Activated naive CD8-positive, alpha-beta T cell treated with anti-CD3 and anti-CD28 coated beads, Interleukin-2, amount 50 U/mL, for 24 hours (primary cell): Measurements from ENCODE around the gene EFHC1.
A peak's percentile ranks its signal among the peaks of the same experiment; 100 is the strongest.

ENCODE experiments used
- ATAC-seq: fragments of 150-1000 bp; cut with Tn5 transposase; one replicate; pipeline ENCODE4 v1.10.0; 2021
- DNase-seq: peaks from one replicate; pipeline ENCODE4 v3.0.0; 2021
- H3K27ac Mint-ChIP-seq: one replicate; pipeline ENCODE4 v1.8.0; 2021; ENCODE audit warnings: mild to moderate bottlenecking, mixed read lengths
- H3K27me3 Mint-ChIP-seq: one replicate; pipeline ENCODE4 v1.8.0; 2021; ENCODE audit warnings: mixed read lengths
- H3K36me3 Mint-ChIP-seq: one replicate; pipeline ENCODE4 v1.8.0; 2021; ENCODE audit warnings: low read depth, mixed read lengths
- H3K4me1 Mint-ChIP-seq: one replicate; pipeline ENCODE4 v1.8.0; 2021; ENCODE audit warnings: mixed read lengths
- H3K4me3 Mint-ChIP-seq: one replicate; pipeline ENCODE4 v1.8.0; 2021; ENCODE audit warnings: mild to moderate bottlenecking, moderate library complexity, mixed read lengths
- H3K9me3 Mint-ChIP-seq: one replicate; pipeline ENCODE4 v1.8.0; 2021; ENCODE audit warnings: mixed read lengths

Gene EFHC1

DNA sequence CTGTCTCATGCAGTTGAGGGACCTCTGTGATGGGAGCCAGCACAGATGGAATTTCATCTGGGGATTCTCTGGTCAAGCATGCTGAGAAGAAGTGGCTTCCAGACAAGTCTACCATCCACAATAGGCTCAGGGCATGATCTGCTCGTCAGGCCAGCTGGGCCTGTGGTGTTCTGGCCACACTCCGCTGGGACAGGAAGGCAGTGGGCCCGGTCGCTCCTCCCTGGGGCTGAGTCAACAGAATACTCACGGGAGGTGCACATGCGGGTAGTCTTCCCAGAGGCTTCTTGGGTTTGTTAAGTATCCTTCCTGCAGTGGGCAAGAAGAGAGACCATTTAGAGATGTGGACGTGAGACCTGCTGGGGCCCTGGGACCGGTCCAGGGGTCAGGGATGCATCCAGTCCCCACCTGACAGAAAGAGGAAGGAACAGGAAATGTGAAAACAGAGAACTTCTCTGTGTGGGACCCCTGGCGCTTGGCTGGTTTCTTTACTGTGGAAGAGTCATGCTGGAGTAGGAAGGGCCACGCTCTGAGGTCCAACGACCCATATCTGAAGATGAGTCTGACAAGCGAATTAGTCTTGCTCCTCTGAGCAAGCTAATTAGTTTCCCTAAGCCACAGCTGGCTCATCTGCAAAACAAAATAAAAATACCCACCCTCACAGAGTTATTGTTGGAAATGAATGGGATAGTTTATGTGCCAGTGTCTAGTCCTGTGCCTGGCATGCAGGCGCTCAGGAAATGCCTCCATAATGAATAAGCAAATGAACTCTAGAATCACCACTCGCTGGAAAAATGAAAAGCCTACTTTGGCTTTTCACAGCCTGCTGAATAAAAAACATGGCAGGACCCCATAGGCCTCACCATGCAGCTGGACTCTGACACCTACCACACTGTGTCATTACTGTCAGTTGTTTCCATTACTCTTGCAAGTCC lies 89.4 kb downstream of the EFHC1 start:
- Mint-ChIP-seq H3K36me3 (peaks cover 8% of the 10 kb centered on the region), H3K27ac (peak overlapping the region; percentile 17), H3K4me1 (peaks cover 3% of the 10 kb centered on the region), H3K4me3 (no peak overlapping the region), H3K27me3 (no peaks in the 10 kb centered on the region), H3K9me3 (no peaks in the 10 kb centered on the region)
- ATAC-seq = no peak
- DNase-seq = no peak

DNA sequence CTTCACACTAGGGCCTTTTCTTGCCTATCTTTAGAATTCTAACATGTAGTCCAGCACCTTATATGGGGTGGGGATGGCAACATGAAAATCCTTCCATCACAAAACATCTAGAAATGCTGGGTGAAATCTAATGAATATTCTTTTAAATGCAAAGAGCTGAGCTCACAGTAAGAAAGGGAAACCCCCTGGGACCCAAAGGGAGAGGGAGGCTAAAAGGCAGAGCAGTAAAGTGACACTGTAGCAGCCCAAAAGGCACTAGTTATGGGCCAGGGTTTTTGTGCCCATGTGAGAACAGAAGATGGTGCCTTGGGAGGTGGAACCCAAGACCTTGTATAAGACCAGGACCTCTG lies 90.0 kb downstream of the EFHC1 start:
- peak overlapping the region; percentile 17 for H3K27ac Mint-ChIP-seq
- DNase-seq = no peak
- no peaks in the 10 kb centered on the region for H3K9me3 Mint-ChIP-seq
- no peak for ATAC-seq
- no peaks in the 10 kb centered on the region for H3K27me3 Mint-ChIP-seq
- no peak overlapping the region for H3K4me3 Mint-ChIP-seq
- peaks cover 10% of the 10 kb centered on the region for H3K36me3 Mint-ChIP-seq
- peaks cover 5% of the 10 kb centered on the region for H3K4me1 Mint-ChIP-seq

DNA sequence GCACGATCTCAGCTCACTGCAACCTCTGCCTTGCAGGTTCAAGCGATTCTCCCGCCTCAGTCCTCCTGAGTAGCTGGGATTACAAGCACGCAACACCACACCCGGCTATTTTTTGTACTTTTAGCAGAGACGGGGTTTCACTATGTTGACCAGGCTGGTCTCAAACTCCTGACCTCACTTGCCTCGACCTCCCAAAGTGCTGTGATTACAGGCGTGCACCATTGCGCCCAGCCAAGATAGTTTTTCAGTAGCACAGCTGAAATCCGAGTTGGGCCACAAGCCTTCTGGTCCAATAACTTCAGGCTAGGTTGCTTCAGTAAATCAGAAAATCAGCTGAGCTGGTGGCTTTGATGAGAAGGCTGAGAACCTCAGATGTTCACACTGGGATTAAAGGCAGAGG lies 91.0 kb downstream of the EFHC1 start:
- Mint-ChIP-seq H3K27ac (no peak overlapping the region), H3K4me1 (peaks cover 5% of the 10 kb centered on the region), H3K36me3 (peaks cover 10% of the 10 kb centered on the region), H3K9me3 (no peaks in the 10 kb centered on the region), H3K4me3 (no peak overlapping the region), H3K27me3 (no peaks in the 10 kb centered on the region)
- ATAC-seq (no peak), DNase-seq (no peak)

DNA sequence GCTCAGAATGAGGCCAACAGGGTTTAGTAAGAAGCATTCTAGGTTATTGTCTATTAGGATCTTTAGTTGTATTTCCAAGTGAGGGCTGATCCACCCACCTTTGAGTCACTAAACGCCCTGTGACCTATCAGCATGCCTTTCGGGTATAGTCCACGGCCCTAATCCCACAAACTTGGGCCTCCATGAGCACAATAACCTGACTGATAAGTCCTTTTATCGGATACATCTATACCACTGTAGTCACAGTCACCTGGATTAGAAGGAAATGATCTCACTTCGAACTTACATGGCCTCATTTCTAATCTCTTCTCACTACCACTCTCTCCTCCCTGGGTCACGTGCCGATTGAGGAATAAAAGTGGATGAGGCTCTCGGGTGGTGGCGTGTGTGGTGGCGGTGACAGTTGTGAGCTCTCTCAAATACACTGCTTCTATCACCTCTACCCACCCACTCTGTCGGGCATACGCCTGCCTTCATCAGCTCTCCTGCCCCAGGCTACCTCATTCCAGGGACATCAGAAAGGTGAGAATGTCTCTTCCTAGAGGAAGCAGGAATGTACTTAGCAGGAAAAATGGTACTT lies 91.5 kb downstream of the EFHC1 start:
- Mint-ChIP-seq H3K4me3 (no peak overlapping the region), H3K9me3 (no peaks in the 10 kb centered on the region), H3K27me3 (no peaks in the 10 kb centered on the region), H3K36me3 (peaks cover 10% of the 10 kb centered on the region), H3K4me1 (peaks cover 5% of the 10 kb centered on the region), H3K27ac (no peak overlapping the region)
- no peak for DNase-seq
- ATAC-seq = no peak

DNA sequence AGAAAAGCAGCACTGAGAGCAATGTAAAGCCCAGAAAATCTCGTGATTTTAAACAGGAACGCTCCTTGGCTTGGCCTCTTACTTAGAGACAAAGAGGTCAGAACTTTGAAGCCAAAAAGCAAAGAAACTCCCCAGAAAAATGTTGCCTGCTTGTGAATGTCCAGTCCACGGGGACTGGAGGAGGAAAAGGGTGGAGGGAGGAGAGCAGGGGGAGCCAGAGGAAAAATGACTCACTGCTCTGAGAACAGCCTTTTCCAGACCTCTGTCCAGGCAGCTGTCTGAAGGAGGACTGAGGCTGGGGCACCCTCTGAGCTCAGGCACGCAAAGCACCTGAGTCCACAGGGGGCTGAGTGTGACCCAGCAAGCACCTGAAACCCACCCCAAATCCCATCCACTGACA lies 92.1 kb downstream of the EFHC1 start:
- no peak for DNase-seq
- H3K27me3 Mint-ChIP-seq = no peaks in the 10 kb centered on the region

DNA sequence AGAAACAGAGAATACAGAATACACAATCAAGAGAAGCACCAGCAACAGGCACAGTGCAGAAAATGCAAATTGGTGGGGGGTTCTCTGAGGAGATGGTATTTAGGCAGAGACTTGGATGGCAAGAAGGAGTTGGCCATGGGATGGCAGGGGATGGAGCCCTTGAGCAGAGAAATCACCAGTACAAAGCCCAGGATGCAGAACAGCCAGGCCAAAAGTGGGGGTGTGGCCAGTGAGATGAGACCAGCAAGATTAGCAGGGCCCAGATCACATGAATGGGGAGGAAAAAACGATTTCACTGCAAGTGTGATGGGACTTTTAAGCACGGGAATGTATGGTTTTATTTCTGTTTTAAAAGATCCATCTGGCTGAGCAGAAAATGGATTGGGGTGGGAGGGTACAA lies 93.3 kb downstream of the EFHC1 start:
- no peak for ATAC-seq

More for the DNA sequence above, 92.1 kb downstream of the EFHC1 start:
- ATAC-seq = no peak
- Mint-ChIP-seq H3K27ac (no peak overlapping the region), H3K4me1 (peaks cover 5% of the 10 kb centered on the region), H3K4me3 (no peak overlapping the region), H3K36me3 (peaks cover 10% of the 10 kb centered on the region), H3K9me3 (no peaks in the 10 kb centered on the region)

DNA sequence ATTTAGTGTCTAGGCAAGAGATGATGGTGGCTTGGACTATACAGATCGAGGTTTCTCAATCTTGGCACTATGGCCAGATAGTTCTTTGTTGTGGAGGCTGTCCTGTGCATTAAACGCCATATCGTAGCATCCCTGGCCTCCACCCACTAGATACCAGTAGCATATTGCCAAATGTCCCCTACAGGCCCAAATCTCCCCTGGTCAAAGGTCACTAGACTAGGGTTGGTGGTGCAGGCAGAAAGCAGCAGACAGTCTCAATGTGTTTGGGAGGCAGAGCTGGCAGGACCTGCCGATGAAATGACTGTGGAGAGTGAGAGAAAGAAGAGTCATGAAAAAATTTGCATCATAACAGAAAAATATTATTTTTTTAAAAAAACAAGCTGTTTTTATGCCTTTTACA lies 93.8 kb downstream of the EFHC1 start:
- no peak overlapping the region for H3K4me3 Mint-ChIP-seq
- ATAC-seq = no peak
- no peaks in the 10 kb centered on the region for H3K9me3 Mint-ChIP-seq
- H3K36me3 Mint-ChIP-seq = peaks cover 4% of the 10 kb centered on the region
- H3K27me3 Mint-ChIP-seq = no peaks in the 10 kb centered on the region
- H3K27ac Mint-ChIP-seq = no peak overlapping the region
- peaks cover 12% of the 10 kb centered on the region for H3K4me1 Mint-ChIP-seq
- DNase-seq = no peak

More for the DNA sequence above, 93.3 kb downstream of the EFHC1 start:
- peaks cover 5% of the 10 kb centered on the region for H3K36me3 Mint-ChIP-seq
- no peaks in the 10 kb centered on the region for H3K9me3 Mint-ChIP-seq
- no peak for DNase-seq
- H3K4me3 Mint-ChIP-seq = no peak overlapping the region
- peaks cover 12% of the 10 kb centered on the region for H3K4me1 Mint-ChIP-seq
- no peaks in the 10 kb centered on the region for H3K27me3 Mint-ChIP-seq
- H3K27ac Mint-ChIP-seq = no peak overlapping the region

DNA sequence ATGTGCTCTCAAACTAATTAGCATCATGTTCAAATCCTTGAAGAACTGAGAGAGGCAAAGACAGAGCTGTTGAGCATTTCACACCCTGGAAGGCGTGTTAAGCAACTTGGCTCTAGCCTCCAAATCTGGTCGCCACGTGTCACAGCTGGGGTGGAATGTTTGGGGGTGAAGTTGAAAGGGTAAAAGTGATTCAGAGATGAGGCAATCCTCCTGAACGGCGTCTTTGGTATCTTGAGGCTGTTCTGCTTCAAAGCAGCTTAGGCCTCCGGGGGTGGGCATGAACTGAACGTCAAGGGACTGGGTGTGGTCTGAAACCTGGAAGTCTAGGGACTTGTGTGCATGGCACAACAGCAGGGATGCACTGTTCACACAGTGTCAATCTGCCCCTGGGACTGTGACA lies 94.4 kb downstream of the EFHC1 start:
- Mint-ChIP-seq H3K9me3 (no peaks in the 10 kb centered on the region), H3K36me3 (peaks cover 4% of the 10 kb centered on the region), H3K4me3 (no peak overlapping the region), H3K27me3 (no peaks in the 10 kb centered on the region), H3K27ac (no peak overlapping the region), H3K4me1 (peaks cover 12% of the 10 kb centered on the region)
- peak; percentile 74 for ATAC-seq
- DNase-seq = peak; percentile 16

DNA sequence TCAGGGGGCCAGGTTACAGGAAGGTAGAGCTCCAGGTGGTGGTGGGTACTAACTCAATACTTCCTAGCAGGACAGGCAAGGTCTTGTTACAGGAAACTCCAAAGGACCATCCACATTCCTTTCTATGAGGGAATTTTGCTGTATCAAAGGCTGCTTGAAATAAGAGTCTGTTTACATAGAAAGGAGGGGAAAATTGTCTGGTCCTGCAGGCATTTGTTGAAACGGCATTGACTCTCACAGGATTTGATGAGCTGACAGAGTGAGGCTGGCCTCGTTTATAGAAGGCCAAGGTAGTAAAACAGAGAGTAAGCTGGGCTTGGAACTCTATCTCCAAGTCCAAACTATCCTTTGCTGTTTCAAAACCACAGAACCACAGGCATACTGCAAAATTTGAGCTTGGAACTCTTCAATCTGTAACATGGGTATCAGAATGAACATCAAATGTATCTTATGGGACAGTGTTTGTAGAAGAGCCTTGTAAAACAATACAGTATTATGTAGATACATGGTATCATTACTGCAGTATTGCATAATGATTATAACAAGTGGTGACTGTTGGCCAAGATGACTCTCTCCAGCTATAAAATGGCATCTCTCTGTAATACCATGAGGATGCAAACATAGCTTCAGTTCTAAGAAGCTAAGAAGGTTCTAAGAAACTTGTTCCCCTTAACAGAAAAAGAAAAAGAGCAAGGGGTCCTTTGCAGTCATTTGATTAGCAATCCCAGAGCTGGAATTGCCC lies 95.2 kb downstream of the EFHC1 start:
- H3K4me1 Mint-ChIP-seq = peaks cover 12% of the 10 kb centered on the region
- H3K9me3 Mint-ChIP-seq = no peaks in the 10 kb centered on the region
- no peak for DNase-seq
- H3K36me3 Mint-ChIP-seq = peaks cover 4% of the 10 kb centered on the region
- H3K27me3 Mint-ChIP-seq = no peaks in the 10 kb centered on the region
- no peak overlapping the region for H3K27ac Mint-ChIP-seq
- no peak for ATAC-seq
- no peak overlapping the region for H3K4me3 Mint-ChIP-seq

DNA sequence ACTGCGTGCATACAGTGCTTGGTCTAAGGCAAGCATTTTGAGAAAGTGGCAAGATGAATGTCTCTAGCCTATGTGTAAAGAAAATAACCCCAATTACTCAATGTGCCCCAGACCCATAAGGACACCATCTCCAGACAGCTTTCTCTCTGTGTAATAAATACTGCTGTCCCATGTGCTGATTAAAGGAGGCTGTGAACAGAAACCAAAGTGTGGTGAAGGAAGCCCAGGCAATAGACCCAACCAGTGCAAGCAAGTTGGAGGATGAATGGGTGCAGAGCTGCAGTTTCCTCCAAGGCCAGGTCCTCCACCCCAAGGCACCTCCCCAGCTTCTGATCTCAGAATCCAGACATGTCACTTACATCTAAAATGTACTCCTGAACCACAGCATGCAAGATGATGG lies 96.1 kb downstream of the EFHC1 start:
- ATAC-seq = no peak
- Mint-ChIP-seq H3K9me3 (no peaks in the 10 kb centered on the region), H3K27ac (no peak overlapping the region), H3K4me1 (peaks cover 12% of the 10 kb centered on the region), H3K4me3 (no peak overlapping the region), H3K36me3 (peaks cover 4% of the 10 kb centered on the region), H3K27me3 (no peaks in the 10 kb centered on the region)
- no peak for DNase-seq

DNA sequence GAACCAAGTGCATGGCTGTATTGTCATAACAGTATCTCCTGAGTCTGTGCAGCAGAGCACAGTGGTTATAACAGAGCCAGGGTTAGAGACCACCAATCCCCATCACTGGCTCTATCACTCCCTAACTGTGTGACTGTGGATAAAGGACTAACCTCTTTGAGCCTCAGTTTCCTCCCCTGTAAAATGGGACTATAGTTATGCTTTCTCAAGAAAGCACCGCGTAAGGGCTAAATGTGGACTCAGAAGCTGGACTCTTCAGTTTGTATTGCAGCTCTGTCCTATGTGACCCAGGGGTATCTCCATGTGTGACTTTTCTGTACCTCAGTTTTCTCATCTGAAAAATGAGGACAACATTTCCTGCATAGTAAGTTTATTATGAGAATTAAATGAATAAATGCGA lies 96.8 kb downstream of the EFHC1 start:
- ATAC-seq (no peak), DNase-seq (no peak)
- no peak overlapping the region for H3K27ac Mint-ChIP-seq
- peaks cover 12% of the 10 kb centered on the region for H3K4me1 Mint-ChIP-seq
- H3K4me3 Mint-ChIP-seq = no peak overlapping the region
- H3K36me3 Mint-ChIP-seq = peaks cover 4% of the 10 kb centered on the region
- no peaks in the 10 kb centered on the region for H3K9me3 Mint-ChIP-seq
- no peaks in the 10 kb centered on the region for H3K27me3 Mint-ChIP-seq

DNA sequence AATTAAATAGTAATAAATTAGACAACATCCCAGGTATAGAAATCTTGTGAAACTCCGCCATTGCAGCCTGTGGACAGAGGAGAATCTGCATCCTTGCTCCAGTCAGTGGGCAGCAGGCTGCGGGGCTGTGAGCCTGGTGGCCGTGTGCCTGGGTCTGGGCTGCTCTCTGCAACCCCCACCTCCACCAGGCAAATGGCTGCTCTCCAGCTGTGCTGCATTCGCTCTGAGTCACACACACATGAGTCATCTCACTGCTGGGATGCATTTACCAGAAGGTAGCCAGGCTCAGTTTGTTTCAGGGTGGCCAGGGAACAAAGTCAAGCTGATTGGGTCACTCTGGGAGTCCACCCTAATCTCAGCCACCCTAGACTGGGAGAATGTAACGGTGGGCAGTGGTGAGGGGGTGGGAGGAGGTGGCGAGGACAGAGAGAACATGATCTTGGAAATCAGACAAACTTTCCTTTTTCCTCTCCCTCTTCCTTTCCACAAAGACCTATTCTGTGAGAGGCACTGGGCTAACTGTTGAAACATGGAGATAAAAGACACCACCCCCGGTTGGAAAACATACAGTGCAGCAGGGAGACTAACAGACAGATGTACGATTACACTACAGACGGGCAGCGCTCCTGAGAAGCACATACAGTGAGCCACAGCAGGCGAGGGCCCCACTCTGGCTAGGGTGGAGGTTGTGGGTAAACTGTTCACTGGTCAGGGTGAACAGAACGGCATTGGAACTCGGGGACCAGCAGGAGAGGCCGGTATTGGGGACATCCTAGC lies 97.5 kb downstream of the EFHC1 start:
- Mint-ChIP-seq H3K36me3 (peaks cover 4% of the 10 kb centered on the region), H3K4me3 (no peak overlapping the region), H3K27me3 (no peaks in the 10 kb centered on the region), H3K27ac (peak overlapping the region; percentile 24), H3K9me3 (no peaks in the 10 kb centered on the region), H3K4me1 (peaks cover 12% of the 10 kb centered on the region)
- DNase-seq (peak; percentile 37), ATAC-seq (peak; percentile 93)

DNA sequence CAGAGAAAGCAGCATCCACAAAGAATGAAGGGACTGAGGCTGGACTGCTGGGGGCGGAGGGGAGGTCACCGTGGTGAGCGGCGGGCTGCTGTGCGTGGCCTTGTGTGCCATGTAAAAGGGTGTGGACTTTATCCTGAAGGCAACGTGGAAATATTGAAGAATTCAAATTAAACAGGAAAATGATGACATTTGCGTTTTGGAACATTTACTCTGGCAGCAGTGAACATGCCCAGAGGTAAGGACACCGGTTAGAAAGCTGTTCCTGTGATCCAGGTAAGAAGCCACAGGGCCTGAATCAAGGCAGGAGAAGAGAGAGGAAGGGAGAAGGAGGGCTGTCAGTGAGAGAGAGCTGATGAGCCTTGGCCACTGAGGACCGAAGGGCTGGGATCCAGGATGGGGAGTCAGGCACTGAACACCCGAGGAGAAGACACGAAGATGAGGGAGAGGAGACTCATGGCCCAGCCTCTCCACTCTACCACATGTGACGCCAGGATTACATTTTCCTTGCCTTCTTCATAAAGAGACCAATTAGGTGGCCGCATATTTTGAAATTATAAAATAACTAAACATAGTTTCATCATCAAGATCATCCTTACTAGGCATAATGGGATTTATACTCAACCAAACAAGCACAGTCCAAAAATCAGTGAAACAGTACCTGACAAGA lies 98.3 kb downstream of the EFHC1 start:
- no peaks in the 10 kb centered on the region for H3K9me3 Mint-ChIP-seq
- no peak for ATAC-seq

DNA sequence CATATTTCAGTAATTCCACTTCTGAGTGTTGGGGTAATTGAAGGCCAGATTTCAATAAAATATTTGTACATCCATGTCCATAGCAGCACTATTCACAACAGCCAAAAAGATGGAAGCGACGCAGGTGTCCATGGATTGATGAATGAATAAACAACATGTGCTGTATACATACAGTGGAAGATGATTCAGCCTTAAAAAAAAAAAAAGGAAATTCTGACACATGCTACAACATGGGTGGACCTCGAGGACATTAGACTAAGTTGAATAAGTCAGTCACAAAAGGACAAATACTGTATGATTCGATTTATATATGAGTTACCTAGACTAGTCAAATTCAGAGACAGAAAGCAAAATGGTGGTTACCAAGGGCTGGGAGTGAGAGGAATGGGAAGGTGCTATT lies 99.5 kb downstream of the EFHC1 start:
- ATAC-seq (no peak), DNase-seq (no peak)
- H3K4me1 Mint-ChIP-seq = peaks cover 8% of the 10 kb centered on the region
- peaks cover 2% of the 10 kb centered on the region for H3K36me3 Mint-ChIP-seq
- no peak overlapping the region for H3K4me3 Mint-ChIP-seq
- H3K9me3 Mint-ChIP-seq = no peaks in the 10 kb centered on the region
- H3K27ac Mint-ChIP-seq = no peak overlapping the region
- no peaks in the 10 kb centered on the region for H3K27me3 Mint-ChIP-seq

More for the DNA sequence above, 98.3 kb downstream of the EFHC1 start:
- H3K4me3 Mint-ChIP-seq = no peak overlapping the region
- no peak for DNase-seq
- H3K27me3 Mint-ChIP-seq = no peaks in the 10 kb centered on the region
- H3K36me3 Mint-ChIP-seq = peaks cover 4% of the 10 kb centered on the region
- H3K4me1 Mint-ChIP-seq = peaks cover 12% of the 10 kb centered on the region
- peak overlapping the region; percentile 24 for H3K27ac Mint-ChIP-seq
